Pancreas (tissue), 10 donors: ENCODE measurements around the gene ACTBL2. TPM values are rescaled to one million over a fixed set of nuclear protein-coding genes. Genes with fewer than 3 reads are reported as not detected.
A peak's percentile ranks its signal among the peaks of the same experiment; 100 is the strongest.

Source experiments
- ATAC-seq, 4 donors: fragments of 200-7000 bp; cut with Tn5 transposase; one replicate each; pipeline versions ENCODE4 v1.8.0 to v1.9.1; 2020; ENCODE audit warnings: mild to moderate bottlenecking in 4 of 4, moderate library complexity in 4 of 4
- DNase-seq, 6 donors: peaks; one replicate each; pipeline ENCODE4 v3.0.0-alpha.2; 2020
- FAIRE-seq: peaks from 2 replicates; lab custom pipeline; 2012; peaks lifted over from hg19 to GRCh38; lab: Jason Lieb, UNC
- H3K27ac ChIP-seq, 4 donors: fragments of 200-600 bp; sonication (generic); 1 replicate in 3 of 4; 2 replicates in 1 of 4; pipeline versions ENCODE4 v1.5.0 to v1.8.0; 2020
- H3K27me3 ChIP-seq, 4 donors: fragments of 200-600 bp; one replicate each; pipeline ENCODE4 v1.8.0; 2021
- H3K36me3 ChIP-seq, 3 donors: fragments of 200-600 bp; sonication (generic) in 1 of 3; one replicate each; pipeline versions ENCODE4 v1.5.0 to v1.8.0; 2020 to 2021
- H3K4me1 ChIP-seq, 3 donors: fragments of 200-600 bp; one replicate each; pipeline ENCODE4 v1.8.0; 2021
- H3K4me3 ChIP-seq, 4 donors: fragments of 200-600 bp; sonication (generic) in 2 of 4; one replicate each; pipeline versions ENCODE4 v1.5.0 to v1.8.0; 2020 to 2021
- H3K9me3 ChIP-seq, 4 donors: fragments of 200-600 bp; one replicate each; pipeline ENCODE4 v1.8.0; 2021
- CTCF ChIP-seq, 4 donors: fragments of 200-600 bp; sonication (generic) in 3 of 4; IDR thresholded peaks; one replicate each; pipeline versions ENCODE4 v1.5.0 to v1.8.0; 2021; ENCODE audit warnings: antibody characterized with exemption in 4 of 4
- WGBS, 2 donors: extraction: QIAGEN DNeasy Blood & Tissue Kit; methylation state at CpG; one replicate each; pipeline ENCODE4 v1.1.7; 2013; 5-methylcytosine and 5-hydroxymethylcytosine counted together
- intact Hi-C, 3 donors: fragments of 100-400 bp; cut with DNase I; formaldehyde crosslinking; loops; one replicate each; pipeline versions ENCODE4 v1.11.1 to v1.14.2; 2022
- polyA plus RNA-seq, 2 donors: library from polyadenylated mRNA; stranded (reverse); fragments of 200-250 nt; gene quantifications; one replicate each; pipeline ENCODE4 v1.2.3, GENCODE V29; 2013
- total RNA-seq, 6 donors: library from RNA; stranded (reverse); fragmentation: NEBNext Ultra II Directional in 4 of 6; extraction: Animal tissue kit (Norgen Biotek cat#: 25700) in 4 of 6; gene quantifications; one replicate each; pipeline versions ENCODE4 v1.2.1 to v1.2.4, GENCODE V29; 2021 to 2023
- donor health status: healthy with polysubstance abuse.
- donor health status: DM: no; HTN: no; CAD: no; lungs with moderate emphysema.
- donor health status: DM: no; HTN: no; CAD: no.
- donor health status: control.
- donor health status: control.
- donor health status: Bipolar disorder and iron deficiency.
- donor health status: DM: yes; HTN: yes; CAD: no.
- donor health status: DM: no; HTN: no; CAD: no.
- donor health status: DM: no; HTN: no; CAD: no.
- donor health status: DM: yes; HTN: yes; CAD: no.

ACTBL2 gene
- total and polyA plus RNA-seq, 8 donors, result 0.06 to 0.37 (median 0.12) TPM; not detected in 5

GRCh38 chr5:57493034-57493433 lies 10.4 kb upstream of the ACTBL2 start:
- FAIRE-seq (no peak), ATAC-seq (no peak), DNase-seq (no peak)
- H3K9me3 ChIP-seq, result no peaks in the 10 kb centered on the region
- intact Hi-C loops, result loop anchor here in 1 of 3 donors (10.0 kb wide), 1 partner anchor 188 kb away; no protein-coding TSS in a partner anchor
- 82 to 84% methylated on average over 1 of the region's 1 CpG for WGBS, 2 donors
- no peaks in the 10 kb centered on the region for H3K27me3 ChIP-seq
- no peaks in the 10 kb centered on the region for H3K36me3 ChIP-seq
- TF ChIP-seq CTCF (IDR thresholded peaks at IDR 0.05), result no peak
- H3K4me1 ChIP-seq, result peaks cover 0 to 3% (median 0%) of the 10 kb centered on the region in 3 donors
- H3K4me3 ChIP-seq, result no peak overlapping the region
- H3K27ac ChIP-seq, result no peak overlapping the region

- no peak for TF ChIP-seq CTCF (IDR thresholded peaks at IDR 0.05)
- DNase-seq (no peak), ATAC-seq (no peak), FAIRE-seq (no peak)
- no peaks in the 10 kb centered on the region for H3K36me3 ChIP-seq
- no peak overlapping the region for H3K27ac ChIP-seq
- 84 to 86% methylated on average over 3 of the region's 3 CpGs for WGBS, 2 donors
- no peaks in the 10 kb centered on the region for H3K27me3 ChIP-seq
- H3K9me3 ChIP-seq, result no peaks in the 10 kb centered on the region
- H3K4me3 ChIP-seq, result no peak overlapping the region
- H3K4me1 ChIP-seq, result peaks cover 0 to 3% (median 0%) of the 10 kb centered on the region in 3 donors
- intact Hi-C loops, result loop anchor here in 1 of 3 donors (10.0 kb wide), 1 partner anchor 188 kb away; no protein-coding TSS in a partner anchor
Measured at GRCh38 chr5:57492632-57493031, 10.0 kb upstream of the ACTBL2 start.

GRCh38 chr5:57491369-57491965 lies 8.9 kb upstream of the ACTBL2 start:
- no peak overlapping the region for H3K27ac ChIP-seq
- TF ChIP-seq CTCF (IDR thresholded peaks at IDR 0.05), result no peak
- WGBS, 2 donors, result 93 to 95% methylated on average over 5 of the region's 5 CpGs
- no peak overlapping the region for H3K4me3 ChIP-seq
- ATAC-seq, result no peak
- no peak for FAIRE-seq
- no peaks in the 10 kb centered on the region for H3K27me3 ChIP-seq
- no peaks in the 10 kb centered on the region for H3K9me3 ChIP-seq
- intact Hi-C loops, result loop anchor here in 1 of 3 donors (10.0 kb wide), 1 partner anchor 187 kb away; no protein-coding TSS in a partner anchor
- H3K36me3 ChIP-seq, result no peaks in the 10 kb centered on the region
- H3K4me1 ChIP-seq, result peaks cover 0 to 3% (median 0%) of the 10 kb centered on the region in 3 donors
- no peak for DNase-seq

GRCh38 chr5:57488215-57488955 lies 5.8 kb upstream of the ACTBL2 start:
- Histone ChIP-seq H3K4me3 (no peak overlapping the region), H3K9me3 (no peaks in the 10 kb centered on the region), H3K4me1 (no peaks in the 10 kb centered on the region), H3K36me3 (no peaks in the 10 kb centered on the region), H3K27me3 (peaks cover 0 to 2% (median 0%) of the 10 kb centered on the region in 4 donors), H3K27ac (no peak overlapping the region)
- intact Hi-C loops, result no loop called here
- FAIRE-seq, result no peak
- TF ChIP-seq CTCF (IDR thresholded peaks at IDR 0.05), result no peak
- no peak for DNase-seq
- WGBS, 2 donors, result 82 to 85% methylated on average over 9 of the region's 9 CpGs
- ATAC-seq, result peak in 2 of 4 donors; percentile 29 to 59
